Astrocyte of the cerebellum (primary cell): ENCODE data around the gene VLDLR.

Experiments
- DNase-seq: peaks from one replicate; pipeline ENCODE4 v3.0.0-alpha.2; 2011; ENCODE audit warnings: low read depth
- H3K4me3 ChIP-seq: 2 replicates; pipeline ENCODE4 v1.5.1; 2011; ENCODE audit warnings: mild to moderate bottlenecking, low read depth, low read length, moderate library complexity
- CTCF ChIP-seq: IDR thresholded peaks from 2 replicates; pipeline ENCODE4 v1.5.1; 2012; ENCODE audit warnings: low read length, low read depth, moderate library complexity, mild to moderate bottlenecking; ENCODE audit errors: missing control alignments
- in situ Hi-C: cut with HindIII; loops from 2 replicates; pipeline ENCODE4 v1.10.0; 2017; ENCODE audit warnings: low sequenced_read_pairs

VLDLR gene

GRCh38 chr9:2641033-2641432 is 19.4 kb downstream of the VLDLR start:
- no peak for TF ChIP-seq CTCF
- no peak for DNase-seq
- H3K4me3 ChIP-seq: no peak overlapping the region
- in situ Hi-C loops: loop anchor here (25.0 kb wide), 1 partner anchor 96 kb away; no protein-coding TSS in a partner anchor

- DNase-seq: no peak
- no peak for TF ChIP-seq CTCF
- no peak overlapping the region for H3K4me3 ChIP-seq
- in situ Hi-C loops: loop anchor here (25.0 kb wide), 1 partner anchor 95 kb away; no protein-coding TSS in a partner anchor
Observed at GRCh38 chr9:2642068-2642467, 20.5 kb downstream of the VLDLR start.

- no peak for DNase-seq
- TF ChIP-seq CTCF: no peak
- no peak overlapping the region for H3K4me3 ChIP-seq
- in situ Hi-C loops: loop anchor here (25.0 kb wide), 1 partner anchor 92 kb away; no protein-coding TSS in a partner anchor
Observed at GRCh38 chr9:2645569-2645968, 24.0 kb downstream of the VLDLR start.

- TF ChIP-seq CTCF: no peak
- peak; percentile 78 for DNase-seq
- H3K4me3 ChIP-seq: no peak overlapping the region
- in situ Hi-C loops: no loop called here
Observed at GRCh38 chr9:2655411-2655901, 33.9 kb downstream of the VLDLR start.

- TF ChIP-seq CTCF: no peak
- no peak for DNase-seq
- in situ Hi-C loops: no loop called here
- no peak overlapping the region for H3K4me3 ChIP-seq
Observed at GRCh38 chr9:2657427-2657826, 35.8 kb downstream of the VLDLR start.

GRCh38 chr9:2662496-2662895 is 40.9 kb downstream of the VLDLR start:
- in situ Hi-C loops: no loop called here
- no peak for TF ChIP-seq CTCF
- no peak overlapping the region for H3K4me3 ChIP-seq
- DNase-seq: no peak
